IMR-90 (cell line): ENCODE measurements around the gene SERPINB1. TPM values are rescaled to one million over a fixed set of nuclear protein-coding genes. Genes with fewer than 3 reads are reported as not detected.

ENCODE experiments used
- ATAC-seq: fragments of 200-7000 bp; cut with Tn5 transposase; 2 replicates; pipeline ENCODE4 v1.9.1; 2020; ENCODE audit warnings: low read depth, mild to moderate bottlenecking, moderate library complexity
- BruUV-seq: library from RNA; stranded (reverse); fragments of 400-500 nt; replicated peaks from 2 replicates; lab custom pipeline; 2021; lab: Mats Ljungman, UMichigan
- CTCF ChIA-PET: fragments of 300-600 bp; formaldehyde crosslinking; extraction: SDS; loops from one replicate; lab custom pipeline; 2021; ENCODE audit warnings: antibody characterized with exemption; lab: Yijun Ruan, JAX
- POLR2A ChIA-PET: fragments of 300-600 bp; sonication (Branson Sonifier 250); formaldehyde crosslinking; loops from one replicate; lab custom pipeline; 2022; ENCODE audit warnings: antibody characterized with exemption; ENCODE audit not compliant: unreplicated experiment; lab: Charles Lee
- DNase-seq: peaks from one replicate; pipeline ENCODE4 v3.0.0; 2013
- H2AFZ ChIP-seq: replicated peaks from 2 replicates; pipeline ENCODE3; 2013; ENCODE audit warnings: low read length, mild to moderate bottlenecking; ENCODE audit not compliant: poor library complexity
- H2AK5ac ChIP-seq: 2 replicates; pipeline ENCODE4 v1.6.1; 2013; ENCODE audit warnings: low read depth, low read length, inconsistent platforms
- H2AK9ac ChIP-seq: replicated peaks from 2 replicates; pipeline ENCODE3; 2013; ENCODE audit warnings: mild to moderate bottlenecking, low read depth, low read length, moderate library complexity; ENCODE audit not compliant: poor library complexity
- H2BK120ac ChIP-seq: 2 replicates; pipeline ENCODE4 v1.6.1; 2013; ENCODE audit warnings: low read depth, low read length, inconsistent platforms
- H2BK15ac ChIP-seq: 3 replicates; pipeline ENCODE4 v1.6.1; 2013; ENCODE audit warnings: low read depth, low read length, inconsistent platforms
- H2BK20ac ChIP-seq: 2 replicates; pipeline ENCODE4 v1.6.1; 2013; ENCODE audit warnings: low read depth, mild to moderate bottlenecking, inconsistent platforms, low read length, moderate library complexity
- H2BK5ac ChIP-seq: 2 replicates; pipeline ENCODE4 v1.6.1; 2013; ENCODE audit warnings: mild to moderate bottlenecking, low read depth, low read length, inconsistent platforms; ENCODE audit not compliant: poor library complexity, severe bottlenecking
- H3K14ac ChIP-seq: replicated peaks from 2 replicates; pipeline ENCODE4 v1.6.1; 2013; ENCODE audit warnings: low read depth, low read length, inconsistent platforms
- H3K18ac ChIP-seq: 2 replicates; pipeline ENCODE4 v1.6.1; 2013; ENCODE audit warnings: low read depth, low read length, control low read depth
- H3K23ac ChIP-seq: 2 replicates; pipeline ENCODE4 v1.6.1; 2013; ENCODE audit warnings: low read depth, low read length, inconsistent platforms
- H3K27ac ChIP-seq: 2 replicates; pipeline ENCODE4 v1.5.1; 2013; ENCODE audit warnings: mild to moderate bottlenecking, control low read depth, low read length; ENCODE audit not compliant: insufficient read depth
- H3K27me3 ChIP-seq: 2 replicates; pipeline ENCODE4 v1.6.1; 2013; ENCODE audit warnings: low read length; ENCODE audit not compliant: control insufficient read depth, insufficient read depth
- H3K36me3 ChIP-seq: 2 replicates; pipeline ENCODE4 v1.6.1; 2013; ENCODE audit warnings: low read length, mixed read lengths; ENCODE audit not compliant: control insufficient read depth, insufficient read depth
- H3K4ac ChIP-seq: 2 replicates; pipeline ENCODE4 v1.6.1; 2013; ENCODE audit warnings: low read depth, low read length, inconsistent platforms
- H3K4me1 ChIP-seq: 2 replicates; pipeline ENCODE4 v1.6.1; 2013; ENCODE audit warnings: low read length, mixed read lengths; ENCODE audit not compliant: control insufficient read depth, insufficient read depth
- H3K4me2 ChIP-seq: 2 replicates; pipeline ENCODE4 v1.6.1; 2013; ENCODE audit warnings: low read depth, mild to moderate bottlenecking, control low read depth, low read length, moderate library complexity
- H3K4me3 ChIP-seq: 2 replicates; pipeline ENCODE4 v1.5.1; 2013; ENCODE audit warnings: low read depth, mild to moderate bottlenecking, control low read depth, low read length, moderate library complexity; ENCODE audit not compliant: insufficient read depth
- H3K56ac ChIP-seq: 2 replicates; pipeline ENCODE4 v1.6.1; 2013; ENCODE audit warnings: low read length, inconsistent platforms; ENCODE audit not compliant: insufficient read depth; ENCODE audit errors: extremely low read depth
- H3K79me1 ChIP-seq, 2 experiments: 2 replicates each; pipeline ENCODE4 v1.6.1; 2013; ENCODE audit warnings: low read length in 2 of 2, inconsistent platforms in 1 of 2, low read depth in 1 of 2
- H3K9ac ChIP-seq: 2 replicates; pipeline ENCODE4 v1.6.1; 2013; ENCODE audit warnings: low read depth, low read length, control low read depth
- H3K9me1 ChIP-seq: 2 replicates; pipeline ENCODE4 v1.6.1; 2013; ENCODE audit warnings: low read length, inconsistent platforms; ENCODE audit not compliant: insufficient read depth
- H3K9me3 ChIP-seq: 2 replicates; pipeline ENCODE4 v1.6.1; 2013; ENCODE audit warnings: low read length; ENCODE audit not compliant: control insufficient read depth, insufficient read depth
- H4K20me1 ChIP-seq: 2 replicates; pipeline ENCODE4 v1.6.1; 2013; ENCODE audit warnings: low read length, inconsistent platforms; ENCODE audit not compliant: insufficient read depth
- H4K5ac ChIP-seq: 2 replicates; pipeline ENCODE4 v1.6.1; 2013; ENCODE audit warnings: mild to moderate bottlenecking, low read depth, low read length, control low read depth
- H4K8ac ChIP-seq, 2 experiments: 2 replicates each; pipeline ENCODE4 v1.6.1; 2013; ENCODE audit warnings: low read depth in 2 of 2, low read length in 2 of 2, control low read depth in 1 of 2, inconsistent platforms in 1 of 2
- H4K91ac ChIP-seq: 2 replicates; pipeline ENCODE4 v1.6.1; 2013; ENCODE audit warnings: low read depth, low read length, inconsistent platforms; ENCODE audit not compliant: insufficient read depth
- BHLHE40 ChIP-seq: fragments of 150-350 bp; IDR thresholded peaks from 2 replicates; pipeline ENCODE4 v1.6.1; 2016; ENCODE audit warnings: mild to moderate bottlenecking, low read depth, low read length
- CEBPB ChIP-seq: IDR thresholded peaks from 2 replicates; pipeline ENCODE4 v1.6.1; 2012; ENCODE audit warnings: low read depth, low read length, improper control_type of control experiment
- CHD1 ChIP-seq: IDR thresholded peaks from 2 replicates; pipeline ENCODE4 v1.6.1; 2012; ENCODE audit warnings: low read depth, low read length, improper control_type of control experiment
- FOS ChIP-seq: fragments of 150-350 bp; IDR thresholded peaks from 2 replicates; pipeline ENCODE4 v1.6.1; 2016; ENCODE audit warnings: low read depth, low read length
- MAFK ChIP-seq: IDR thresholded peaks from 2 replicates; pipeline ENCODE4 v1.6.1; 2012; ENCODE audit warnings: low read depth, low read length, improper control_type of control experiment
- MAZ ChIP-seq: IDR thresholded peaks from 2 replicates; pipeline ENCODE4 v1.6.1; 2012; ENCODE audit warnings: low read depth, mild to moderate bottlenecking, low read length, improper control_type of control experiment, moderate library complexity, borderline replicate concordance
- MXI1 ChIP-seq: IDR thresholded peaks from 2 replicates; pipeline ENCODE4 v1.6.1; 2012; ENCODE audit warnings: low read depth, mild to moderate bottlenecking, low read length, moderate library complexity, borderline replicate concordance
- NFE2L2 ChIP-seq: fragments of 150-350 bp; IDR thresholded peaks from 2 replicates; pipeline ENCODE4 v1.6.1; 2016; ENCODE audit warnings: low read depth, mild to moderate bottlenecking, low read length
- POLR2A ChIP-seq: IDR thresholded peaks from 2 replicates; pipeline ENCODE4 v1.6.1; 2012; ENCODE audit warnings: mild to moderate bottlenecking, low read depth, low read length
- RAD21 ChIP-seq: IDR thresholded peaks from 2 replicates; pipeline ENCODE4 v1.6.1; 2012; ENCODE audit warnings: low read length, improper control_type of control experiment
- RCOR1 ChIP-seq: IDR thresholded peaks from 2 replicates; pipeline ENCODE4 v1.6.1; 2012; ENCODE audit warnings: mild to moderate bottlenecking, low read length, improper control_type of control experiment; ENCODE audit not compliant: insufficient replicate concordance
- RFX5 ChIP-seq: IDR thresholded peaks from 2 replicates; pipeline ENCODE4 v1.8.0; 2012; ENCODE audit warnings: low read depth, mild to moderate bottlenecking, low read length, moderate library complexity
- SMC3 ChIP-seq: fragments of 150-350 bp; IDR thresholded peaks from 2 replicates; pipeline ENCODE4 v1.6.1; 2016; ENCODE audit warnings: low read depth, mild to moderate bottlenecking, antibody characterized with exemption, low read length, moderate library complexity
- WGBS, 2 experiments: methylation state at CpG; one replicate each; pipeline versions ENCODE4 v1.1.5 to v1.1.7; 2013; ENCODE audit warnings: missing lambda C conversion rate in 2 of 2; ENCODE audit not compliant: insufficient read length in 1 of 2; ENCODE audit errors: extremely low coverage in 2 of 2; 5-methylcytosine and 5-hydroxymethylcytosine counted together
- dilution Hi-C: fragments of 300-500 bp; cut with HindIII; formaldehyde crosslinking; loops from one replicate; pipeline ENCODE4 v1.14.3; 2018; ENCODE audit warnings: low sequenced_read_pairs; ENCODE audit not compliant: unreplicated experiment
- in situ Hi-C: fragments of 300-500 bp; cut with MboI; formaldehyde crosslinking; loops from 3 replicates; pipeline ENCODE4 v1.14.3; 2019; ENCODE audit warnings: low sequenced_read_pairs, inconsistent platforms, mixed read lengths
- intact Hi-C: fragments of 100-400 bp; cut with micrococcal nuclease; formaldehyde crosslinking; loops from 2 replicates; pipeline ENCODE4 v1.10.0; 2022
- polyA plus RNA-seq, 3 experiments: library from polyadenylated mRNA; depleted of rRNA; stranded (reverse); fragments of >200 nt; gene quantifications; 2 replicates each; pipeline ENCODE4 v1.2.3, GENCODE V29; 2012; ENCODE audit warnings: low replicate concordance in 1 of 3
- total RNA-seq: library from RNA; depleted of rRNA; stranded (reverse); fragments of >200 nt; gene quantifications from 2 replicates; pipeline ENCODE4 v1.2.3, GENCODE V29; 2012
- TF ChIP-seq, protein P1 (sequence below): fragments of 150-350 bp; IDR thresholded peaks from 2 replicates; pipeline ENCODE4 v1.6.1; 2017; ENCODE audit warnings: mild to moderate bottlenecking, antibody characterized with exemption, low read length, low read depth
- TF ChIP-seq, protein P2 (sequence below): fragments of 150-350 bp; IDR thresholded peaks from 2 replicates; pipeline ENCODE4 v1.6.1; 2016; ENCODE audit warnings: low read depth, mild to moderate bottlenecking, low read length, moderate library complexity, borderline replicate concordance
- TF ChIP-seq, protein P3 (sequence below): conservative IDR thresholded peaks from 2 replicates; pipeline ENCODE4 v1.5.1; 2012; ENCODE audit warnings: mild to moderate bottlenecking, low read depth, low read length, improper control_type of control experiment

The SERPINB1 gene
- total and polyA plus RNA-seq, 2 of the 4 experiments (the other 2 are of a cell fraction): 6.1 to 9.1 TPM

DNA sequence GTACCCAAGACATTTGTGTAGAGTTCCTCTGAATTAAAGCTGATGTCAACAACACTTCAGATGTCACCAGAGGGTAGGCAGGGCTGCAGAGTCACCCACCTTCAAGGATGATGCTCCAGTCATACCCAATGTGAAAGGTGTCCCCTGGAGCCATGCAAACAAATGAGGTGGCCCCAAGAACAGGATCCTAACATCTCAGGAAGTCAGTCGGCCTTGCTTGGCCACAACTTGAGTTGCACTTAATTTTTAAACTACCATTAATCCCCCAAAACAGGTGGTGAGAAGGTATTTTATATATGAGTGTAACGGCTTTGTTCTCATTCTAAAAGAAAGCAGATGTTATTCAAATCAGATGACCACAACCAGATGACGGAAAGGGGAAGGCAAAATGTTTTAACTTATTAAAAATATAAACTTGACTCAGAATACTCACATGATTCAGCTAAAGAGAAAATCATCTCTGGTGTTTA, 21.1 kb upstream of the SERPINB1 start:
- H4K5ac ChIP-seq: no peak overlapping the region
- H2AK9ac ChIP-seq: no peak overlapping the region
- H2AK5ac ChIP-seq: no peak overlapping the region
- DNase-seq: no peak
- no peaks in the 10 kb centered on the region for H4K20me1 ChIP-seq
- H2AFZ ChIP-seq: no peak overlapping the region
- CTCF ChIA-PET: no interaction called here
- H3K9ac ChIP-seq: no peak overlapping the region
- no peaks in the 10 kb centered on the region for H3K36me3 ChIP-seq
- in situ Hi-C loops (no loop called here), intact Hi-C loops (no loop called here), dilution Hi-C loops (no loop called here)
- H3K79me1 ChIP-seq: peaks cover 0 to 5% of the 10 kb centered on the region in 2 experiments; a peak in 2 of 4 replicates
- no peak overlapping the region for H2BK120ac ChIP-seq
- H3K9me1 ChIP-seq: peaks cover 10% of the 10 kb centered on the region
- POLR2A ChIA-PET: no interaction called here
- H4K91ac ChIP-seq: no peak overlapping the region
- no peak overlapping the region for H3K14ac ChIP-seq
- H3K23ac ChIP-seq: no peak overlapping the region
- no TSS peak for BruUV-seq
- H3K27ac ChIP-seq: no peak overlapping the region
- TF ChIP-seq POLR2A (no peak), RCOR1 (no peak), NFE2L2 (no peak), BHLHE40 (no peak), CHD1 (no peak), RFX5 (no peak), MAFK (no peak), SMC3 (no peak), RAD21 (no peak), MAZ (no peak), FOS (no peak), MXI1 (no peak), CEBPB (no peak)
- TF ChIP-seq, protein P1, sequence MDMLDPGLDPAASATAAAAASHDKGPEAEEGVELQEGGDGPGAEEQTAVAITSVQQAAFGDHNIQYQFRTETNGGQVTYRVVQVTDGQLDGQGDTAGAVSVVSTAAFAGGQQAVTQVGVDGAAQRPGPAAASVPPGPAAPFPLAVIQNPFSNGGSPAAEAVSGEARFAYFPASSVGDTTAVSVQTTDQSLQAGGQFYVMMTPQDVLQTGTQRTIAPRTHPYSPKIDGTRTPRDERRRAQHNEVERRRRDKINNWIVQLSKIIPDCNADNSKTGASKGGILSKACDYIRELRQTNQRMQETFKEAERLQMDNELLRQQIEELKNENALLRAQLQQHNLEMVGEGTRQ: no peak
- TF ChIP-seq, protein P2, sequence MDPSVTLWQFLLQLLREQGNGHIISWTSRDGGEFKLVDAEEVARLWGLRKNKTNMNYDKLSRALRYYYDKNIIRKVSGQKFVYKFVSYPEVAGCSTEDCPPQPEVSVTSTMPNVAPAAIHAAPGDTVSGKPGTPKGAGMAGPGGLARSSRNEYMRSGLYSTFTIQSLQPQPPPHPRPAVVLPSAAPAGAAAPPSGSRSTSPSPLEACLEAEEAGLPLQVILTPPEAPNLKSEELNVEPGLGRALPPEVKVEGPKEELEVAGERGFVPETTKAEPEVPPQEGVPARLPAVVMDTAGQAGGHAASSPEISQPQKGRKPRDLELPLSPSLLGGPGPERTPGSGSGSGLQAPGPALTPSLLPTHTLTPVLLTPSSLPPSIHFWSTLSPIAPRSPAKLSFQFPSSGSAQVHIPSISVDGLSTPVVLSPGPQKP: no peak
- TF ChIP-seq, protein P3, sequence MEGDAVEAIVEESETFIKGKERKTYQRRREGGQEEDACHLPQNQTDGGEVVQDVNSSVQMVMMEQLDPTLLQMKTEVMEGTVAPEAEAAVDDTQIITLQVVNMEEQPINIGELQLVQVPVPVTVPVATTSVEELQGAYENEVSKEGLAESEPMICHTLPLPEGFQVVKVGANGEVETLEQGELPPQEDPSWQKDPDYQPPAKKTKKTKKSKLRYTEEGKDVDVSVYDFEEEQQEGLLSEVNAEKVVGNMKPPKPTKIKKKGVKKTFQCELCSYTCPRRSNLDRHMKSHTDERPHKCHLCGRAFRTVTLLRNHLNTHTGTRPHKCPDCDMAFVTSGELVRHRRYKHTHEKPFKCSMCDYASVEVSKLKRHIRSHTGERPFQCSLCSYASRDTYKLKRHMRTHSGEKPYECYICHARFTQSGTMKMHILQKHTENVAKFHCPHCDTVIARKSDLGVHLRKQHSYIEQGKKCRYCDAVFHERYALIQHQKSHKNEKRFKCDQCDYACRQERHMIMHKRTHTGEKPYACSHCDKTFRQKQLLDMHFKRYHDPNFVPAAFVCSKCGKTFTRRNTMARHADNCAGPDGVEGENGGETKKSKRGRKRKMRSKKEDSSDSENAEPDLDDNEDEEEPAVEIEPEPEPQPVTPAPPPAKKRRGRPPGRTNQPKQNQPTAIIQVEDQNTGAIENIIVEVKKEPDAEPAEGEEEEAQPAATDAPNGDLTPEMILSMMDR: no peak
- H2BK15ac ChIP-seq: 0 out of 3 replicates have a peak overlapping the region, but pooled peaks have one; percentile 65
- H3K56ac ChIP-seq: no peak overlapping the region
- H3K4me3 ChIP-seq: no peak overlapping the region
- H3K4ac ChIP-seq: no peak overlapping the region
- no peak overlapping the region for H3K18ac ChIP-seq
- H3K4me1 ChIP-seq: peaks cover 18% of the 10 kb centered on the region
- H2BK20ac ChIP-seq: no peak overlapping the region
- H4K8ac ChIP-seq: no peak overlapping the region
- ATAC-seq: no peak
- no CpG with 5 or more reads among the region's 3 CpGs for WGBS, 2 experiments
- no peak overlapping the region for H2BK5ac ChIP-seq
- H3K4me2 ChIP-seq: no peak overlapping the region
- H3K9me3 ChIP-seq: no peaks in the 10 kb centered on the region
- no peaks in the 10 kb centered on the region for H3K27me3 ChIP-seq
